K562 (cell line): Measurements from ENCODE around the gene GCHFR. TPM values are rescaled to one million over a fixed set of nuclear protein-coding genes. Genes with fewer than 3 reads are reported as not detected.

Experiments
- CBFA2T2 ChIP-seq: fragments of 450-650 bp; conservative IDR thresholded peaks from 2 replicates; pipeline ENCODE4 v1.6.1; 2017; ENCODE audit warnings: mild to moderate bottlenecking
- CBX1 ChIP-seq: sonication (generic); IDR thresholded peaks from 2 replicates; pipeline ENCODE4 v1.6.1; 2016; ENCODE audit warnings: antibody characterized with exemption, low read depth, mild to moderate bottlenecking
- CC2D1A ChIP-seq: fragments of 450-650 bp; IDR thresholded peaks from 2 replicates; pipeline ENCODE4 v1.6.1; 2017; ENCODE audit warnings: mild to moderate bottlenecking
- DPF2 ChIP-seq: fragments of 450-650 bp; IDR thresholded peaks from 2 replicates; pipeline ENCODE4 v1.6.1; 2016
- GATA2 ChIP-seq: sonication (generic); formaldehyde crosslinking; IDR thresholded peaks from 2 replicates; pipeline ENCODE4 v1.4.0; 2020; ENCODE audit warnings: mild to moderate bottlenecking, missing genetic modification reagents
- IFI16 ChIP-seq: fragments of 250-450 bp; sonication (Bioruptor Pico); IDR thresholded peaks from 2 replicates; pipeline ENCODE4 v2.1.2; 2022; ENCODE audit warnings: mild to moderate bottlenecking, inconsistent platforms
- JUN ChIP-seq, 2 experiments: sonication (generic) in 1 of 2; formaldehyde crosslinking in 1 of 2; IDR thresholded peaks; 2 replicates each; pipeline versions ENCODE4 v1.6.1 to v1.8.0; 2012 to 2022; ENCODE audit warnings: borderline replicate concordance in 2 of 2, mild to moderate bottlenecking in 2 of 2, improper control_type of control experiment in 1 of 2, low read depth in 1 of 2, low read length in 1 of 2, missing genetic modification reagents in 1 of 2
- MBD2 ChIP-seq: sonication (generic); IDR thresholded peaks from 2 replicates; pipeline ENCODE4 v1.6.1; 2016; ENCODE audit warnings: low read depth, borderline replicate concordance
- NELFE ChIP-seq: IDR thresholded peaks from 2 replicates; pipeline ENCODE4 v1.6.1; 2011; ENCODE audit warnings: mild to moderate bottlenecking; ENCODE audit not compliant: insufficient read depth, insufficient read length
- NFIC ChIP-seq: fragments of 450-650 bp; IDR thresholded peaks from 2 replicates; pipeline ENCODE4 v1.6.1; 2017; ENCODE audit warnings: mild to moderate bottlenecking, inconsistent platforms
- POLR2AphosphoS5 ChIP-seq: IDR thresholded peaks from 2 replicates; pipeline ENCODE4 v1.6.1; 2011; ENCODE audit warnings: mild to moderate bottlenecking, low read depth, low read length, moderate library complexity; ENCODE audit not compliant: control insufficient read depth, insufficient read depth
- SETDB1 ChIP-seq: IDR thresholded peaks from one replicate; pipeline ENCODE4 v1.6.1; 2012; ENCODE audit warnings: low read length, control low read depth, inconsistent platforms
- SIN3A ChIP-seq, 2 experiments: fragments of 150-350 bp in 1 of 2; IDR thresholded peaks; 2 replicates each; pipeline ENCODE4 v1.6.1; 2011 to 2016; ENCODE audit warnings: borderline replicate concordance in 2 of 2, low read depth in 2 of 2, low read length in 2 of 2, mild to moderate bottlenecking in 2 of 2, moderate library complexity in 2 of 2; ENCODE audit not compliant: control insufficient read depth in 1 of 2
- TAF1 ChIP-seq: IDR thresholded peaks from 2 replicates; pipeline ENCODE4 v1.6.1; 2011; ENCODE audit warnings: mild to moderate bottlenecking, low read length, moderate library complexity; ENCODE audit not compliant: insufficient read depth, control insufficient read depth, severe bottlenecking; ENCODE audit errors: extremely low read depth
- ZNF507 ChIP-seq: conservative IDR thresholded peaks from 2 replicates; pipeline ENCODE4 v1.6.1; 2017; ENCODE audit warnings: missing genetic modification characterization, missing compliant biosample characterization
- polyA plus RNA-seq, 8 experiments: library from polyadenylated mRNA; depleted of rRNA in 4 of 8; stranded (reverse) in 5 of 8; unstranded in 3 of 8; fragments of >200 nt; fragmentation: Nextera tagmentation in 2 of 8; fragmentation: Illumina TruSeq in 1 of 8; extraction: Ambion mirVana in 2 of 8; extraction: Trizol in 1 of 8; gene quantifications; 2 replicates each; pipeline versions ENCODE4 v1.2.1 to v1.2.3, GENCODE V29; 2011 to 2014; ENCODE audit warnings: inconsistent platforms in 1 of 8, missing spikeins in 1 of 8
- total RNA-seq, 7 experiments: library from RNA; depleted of rRNA in 6 of 7; stranded (reverse); fragments of >200 nt in 6 of 7; fragmentation: Illumina TruSeq in 2 of 7; extraction: Trizol in 2 of 7; gene quantifications; 2 replicates each; pipeline versions ENCODE4 v1.2.1 to v1.2.3, GENCODE V29; 2011 to 2021; ENCODE audit warnings: low replicate concordance in 1 of 7
- TF ChIP-seq, protein P1 (sequence below): fragments of 450-650 bp; IDR thresholded peaks from 2 replicates; pipeline ENCODE4 v1.6.1; 2017; ENCODE audit warnings: antibody characterized with exemption, mild to moderate bottlenecking
- TF ChIP-seq, protein P2 (sequence below): fragments of 450-650 bp; IDR thresholded peaks from 2 replicates; pipeline ENCODE4 v1.6.1; 2016; ENCODE audit warnings: borderline replicate concordance
- TF ChIP-seq, protein P3 (sequence below), 2 experiments: fragments of 450-650 bp in 1 of 2; sonication (generic) in 1 of 2; formaldehyde crosslinking in 1 of 2; IDR thresholded peaks in 1 of 2; conservative IDR thresholded peaks in 1 of 2; 2 replicates each; pipeline versions ENCODE4 v1.6.1 to v1.8.1; 2016 to 2023; ENCODE audit warnings: mild to moderate bottlenecking in 2 of 2, moderate library complexity in 2 of 2, inconsistent platforms in 1 of 2, missing genetic modification reagents in 1 of 2
- TF ChIP-seq, protein P4 (sequence below): sonication (generic); formaldehyde crosslinking; IDR thresholded peaks from 2 replicates; pipeline ENCODE4 v1.5.0; 2020; ENCODE audit warnings: missing genetic modification reagents

The GCHFR gene
- total and polyA plus RNA-seq, 9 of the 15 experiments (the other 6 are each of a cell fraction or from before 2014, with no cell fraction given): 8.7 to 83.5 (median 20.8) TPM

DNA sequence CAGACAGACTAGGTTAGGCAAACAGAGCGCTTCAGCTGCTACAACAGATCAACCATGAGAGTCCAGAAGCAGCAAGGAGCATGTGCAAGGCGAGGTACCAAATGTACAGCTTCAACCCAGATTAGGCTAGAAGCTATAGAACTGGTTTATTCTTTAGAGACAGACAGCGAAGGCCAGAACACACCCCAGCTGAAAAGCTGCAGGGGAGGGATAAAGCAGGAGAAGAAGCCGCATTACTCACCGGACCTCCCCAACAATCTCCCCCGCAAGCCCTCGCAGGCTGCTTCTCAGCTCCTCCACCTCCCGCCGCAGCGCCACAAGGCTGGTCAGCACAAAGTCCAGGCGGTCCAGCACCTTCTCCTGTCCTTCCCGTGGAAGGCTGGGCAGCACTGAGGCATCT lies 12.1 kb upstream of the GCHFR start (continued):
- TF ChIP-seq CBX1: no peak
- TF ChIP-seq, protein P1, sequence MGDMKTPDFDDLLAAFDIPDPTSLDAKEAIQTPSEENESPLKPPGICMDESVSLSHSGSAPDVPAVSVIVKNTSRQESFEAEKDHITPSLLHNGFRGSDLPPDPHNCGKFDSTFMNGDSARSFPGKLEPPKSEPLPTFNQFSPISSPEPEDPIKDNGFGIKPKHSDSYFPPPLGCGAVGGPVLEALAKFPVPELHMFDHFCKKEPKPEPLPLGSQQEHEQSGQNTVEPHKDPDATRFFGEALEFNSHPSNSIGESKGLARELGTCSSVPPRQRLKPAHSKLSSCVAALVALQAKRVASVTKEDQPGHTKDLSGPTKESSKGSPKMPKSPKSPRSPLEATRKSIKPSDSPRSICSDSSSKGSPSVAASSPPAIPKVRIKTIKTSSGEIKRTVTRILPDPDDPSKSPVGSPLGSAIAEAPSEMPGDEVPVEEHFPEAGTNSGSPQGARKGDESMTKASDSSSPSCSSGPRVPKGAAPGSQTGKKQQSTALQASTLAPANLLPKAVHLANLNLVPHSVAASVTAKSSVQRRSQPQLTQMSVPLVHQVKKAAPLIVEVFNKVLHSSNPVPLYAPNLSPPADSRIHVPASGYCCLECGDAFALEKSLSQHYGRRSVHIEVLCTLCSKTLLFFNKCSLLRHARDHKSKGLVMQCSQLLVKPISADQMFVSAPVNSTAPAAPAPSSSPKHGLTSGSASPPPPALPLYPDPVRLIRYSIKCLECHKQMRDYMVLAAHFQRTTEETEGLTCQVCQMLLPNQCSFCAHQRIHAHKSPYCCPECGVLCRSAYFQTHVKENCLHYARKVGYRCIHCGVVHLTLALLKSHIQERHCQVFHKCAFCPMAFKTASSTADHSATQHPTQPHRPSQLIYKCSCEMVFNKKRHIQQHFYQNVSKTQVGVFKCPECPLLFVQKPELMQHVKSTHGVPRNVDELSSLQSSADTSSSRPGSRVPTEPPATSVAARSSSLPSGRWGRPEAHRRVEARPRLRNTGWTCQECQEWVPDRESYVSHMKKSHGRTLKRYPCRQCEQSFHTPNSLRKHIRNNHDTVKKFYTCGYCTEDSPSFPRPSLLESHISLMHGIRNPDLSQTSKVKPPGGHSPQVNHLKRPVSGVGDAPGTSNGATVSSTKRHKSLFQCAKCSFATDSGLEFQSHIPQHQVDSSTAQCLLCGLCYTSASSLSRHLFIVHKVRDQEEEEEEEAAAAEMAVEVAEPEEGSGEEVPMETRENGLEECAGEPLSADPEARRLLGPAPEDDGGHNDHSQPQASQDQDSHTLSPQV: 0 out of 2 replicates have a peak, but pooled peaks have one; percentile 21
- TF ChIP-seq NFIC: peak; percentile 26; the same call in 1 of the 2 replicates
- no peak for TF ChIP-seq CC2D1A
- no peak for TF ChIP-seq GATA2
- peak; percentile 37; the same call in 1 of the 2 replicates for TF ChIP-seq POLR2AphosphoS5
- TF ChIP-seq ZNF507: no peak
- no peak for TF ChIP-seq JUN (IDR thresholded peaks at IDR 0.05; ENCODE audit: borderline replicate concordance, low read depth, low read length)
- TF ChIP-seq JUN (CRISPR knock-in tag; IDR thresholded peaks at IDR 0.05; ENCODE audit: borderline replicate concordance): peak; percentile 51; the same call in 1 of the 2 replicates
- no peak for TF ChIP-seq IFI16
- peak; percentile 84 for TF ChIP-seq DPF2
- TF ChIP-seq CBFA2T2: peak; percentile 53; the same call in 1 of the 2 replicates
- TF ChIP-seq, protein P2, sequence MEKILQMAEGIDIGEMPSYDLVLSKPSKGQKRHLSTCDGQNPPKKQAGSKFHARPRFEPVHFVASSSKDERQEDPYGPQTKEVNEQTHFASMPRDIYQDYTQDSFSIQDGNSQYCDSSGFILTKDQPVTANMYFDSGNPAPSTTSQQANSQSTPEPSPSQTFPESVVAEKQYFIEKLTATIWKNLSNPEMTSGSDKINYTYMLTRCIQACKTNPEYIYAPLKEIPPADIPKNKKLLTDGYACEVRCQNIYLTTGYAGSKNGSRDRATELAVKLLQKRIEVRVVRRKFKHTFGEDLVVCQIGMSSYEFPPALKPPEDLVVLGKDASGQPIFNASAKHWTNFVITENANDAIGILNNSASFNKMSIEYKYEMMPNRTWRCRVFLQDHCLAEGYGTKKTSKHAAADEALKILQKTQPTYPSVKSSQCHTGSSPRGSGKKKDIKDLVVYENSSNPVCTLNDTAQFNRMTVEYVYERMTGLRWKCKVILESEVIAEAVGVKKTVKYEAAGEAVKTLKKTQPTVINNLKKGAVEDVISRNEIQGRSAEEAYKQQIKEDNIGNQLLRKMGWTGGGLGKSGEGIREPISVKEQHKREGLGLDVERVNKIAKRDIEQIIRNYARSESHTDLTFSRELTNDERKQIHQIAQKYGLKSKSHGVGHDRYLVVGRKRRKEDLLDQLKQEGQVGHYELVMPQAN: no peak
- TF ChIP-seq, protein P3, sequence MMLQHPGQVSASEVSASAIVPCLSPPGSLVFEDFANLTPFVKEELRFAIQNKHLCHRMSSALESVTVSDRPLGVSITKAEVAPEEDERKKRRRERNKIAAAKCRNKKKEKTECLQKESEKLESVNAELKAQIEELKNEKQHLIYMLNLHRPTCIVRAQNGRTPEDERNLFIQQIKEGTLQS (IDR thresholded peaks at IDR 0.05): peak; percentile 52; the same call in 1 of the 2 replicates
- TF ChIP-seq, protein P3 (CRISPR knock-in tag; conservative IDR thresholded peaks at IDR 0.05): no peak
- no peak for TF ChIP-seq SETDB1
- no peak for TF ChIP-seq NELFE
- no peak for TF ChIP-seq TAF1
- peak in 1 of 2 experiments; percentile 67; a peak in 1 of 4 replicates for TF ChIP-seq SIN3A (IDR thresholded peaks at IDR 0.05; ENCODE audit: borderline replicate concordance in 2 of 2, control insufficient read depth in 1 of 2, low read depth in 2 of 2, low read length in 2 of 2)
- TF ChIP-seq, protein P4, sequence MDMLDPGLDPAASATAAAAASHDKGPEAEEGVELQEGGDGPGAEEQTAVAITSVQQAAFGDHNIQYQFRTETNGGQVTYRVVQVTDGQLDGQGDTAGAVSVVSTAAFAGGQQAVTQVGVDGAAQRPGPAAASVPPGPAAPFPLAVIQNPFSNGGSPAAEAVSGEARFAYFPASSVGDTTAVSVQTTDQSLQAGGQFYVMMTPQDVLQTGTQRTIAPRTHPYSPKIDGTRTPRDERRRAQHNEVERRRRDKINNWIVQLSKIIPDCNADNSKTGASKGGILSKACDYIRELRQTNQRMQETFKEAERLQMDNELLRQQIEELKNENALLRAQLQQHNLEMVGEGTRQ (CRISPR knock-in tag): no peak
- no peak for TF ChIP-seq MBD2
